ENCODE data around the gene SORCS2. TPM values are rescaled to one million over a fixed set of nuclear protein-coding genes. Genes with fewer than 3 reads are reported as not detected.

Gene SORCS2
- total RNA-seq, 4 donors from 2014 or later = 2.0 to 7.4 (median 3.6) TPM

- TF ChIP-seq EP300 (IDR thresholded peaks at IDR 0.05) = no peak
- TF ChIP-seq POLR2A (IDR thresholded peaks at IDR 0.05) = no peak
- TF ChIP-seq POLR2AphosphoS5 (IDR thresholded peaks at IDR 0.05) = no peak
- TF ChIP-seq CTCF (IDR thresholded peaks at IDR 0.05) = no peak
- Histone ChIP-seq H3K36me3 (peaks cover 0 to 49% of the 10 kb centered on the region in 2 donors), H3K9me3 (no peaks in the 10 kb centered on the region), H3K27me3 (no peaks in the 10 kb centered on the region), H3K4me1 (peaks cover 0 to 52% (median 20%) of the 10 kb centered on the region in 3 donors), H3K27ac (peak overlapping the region in 1 of 4 donors; percentile 1), H3K4me3 (no peak overlapping the region)
- WGBS, 2 donors (ENCODE audit: low coverage in 1 of 2) = 100% methylated on average over 1 of the region's 14 CpGs; no CpG with 5 or more reads in 1 of the 2 donors
- no peak for ATAC-seq
Measured at GRCh38 chr4:7784131-7784870, 592.0 kb downstream of the SORCS2 start.

GRCh38 chr4:7785017-7785416 lies 592.7 kb downstream of the SORCS2 start:
- H3K36me3 ChIP-seq = peaks cover 0 to 49% of the 10 kb centered on the region in 2 donors
- H3K27me3 ChIP-seq = no peaks in the 10 kb centered on the region
- TF ChIP-seq POLR2AphosphoS5 (IDR thresholded peaks at IDR 0.05) (no peak), POLR2A (IDR thresholded peaks at IDR 0.05) (no peak)
- peaks cover 0 to 52% (median 26%) of the 10 kb centered on the region in 3 donors for H3K4me1 ChIP-seq
- H3K4me3 ChIP-seq = no peak overlapping the region
- ATAC-seq = no peak
- WGBS, 2 donors (ENCODE audit: low coverage in 1 of 2) = 88 to 100% methylated on average over 1 to 11 of the region's 11 CpGs
- H3K9me3 ChIP-seq = no peaks in the 10 kb centered on the region
- no peak overlapping the region for H3K27ac ChIP-seq

- Histone ChIP-seq H3K27ac (no peak overlapping the region), H3K27me3 (no peaks in the 10 kb centered on the region), H3K9me3 (no peaks in the 10 kb centered on the region), H3K36me3 (peaks cover 0 to 49% of the 10 kb centered on the region in 2 donors), H3K4me3 (no peak overlapping the region), H3K4me1 (peaks cover 4 to 53% (median 29%) of the 10 kb centered on the region in 3 donors)
- ATAC-seq = no peak
- no peak for TF ChIP-seq CTCF (IDR thresholded peaks at IDR 0.05)
- TF ChIP-seq POLR2AphosphoS5 (IDR thresholded peaks at IDR 0.05) = no peak
- no peak for TF ChIP-seq EP300 (IDR thresholded peaks at IDR 0.05)
- TF ChIP-seq POLR2A (IDR thresholded peaks at IDR 0.05) = no peak
- 93 to 100% methylated on average over 1 to 7 of the region's 10 CpGs for WGBS, 2 donors (ENCODE audit: low coverage in 1 of 2)
Measured at GRCh38 chr4:7786040-7786439, 593.7 kb downstream of the SORCS2 start.

GRCh38 chr4:7786517-7786916 lies 594.2 kb downstream of the SORCS2 start:
- no peak for TF ChIP-seq EP300 (IDR thresholded peaks at IDR 0.05)
- no peak for TF ChIP-seq POLR2AphosphoS5 (IDR thresholded peaks at IDR 0.05)
- no peak for TF ChIP-seq CTCF (IDR thresholded peaks at IDR 0.05)
- no peak for TF ChIP-seq POLR2A (IDR thresholded peaks at IDR 0.05)
- ATAC-seq = no peak
- no peaks in the 10 kb centered on the region for H3K9me3 ChIP-seq
- WGBS, 2 donors (ENCODE audit: low coverage in 1 of 2) = 90 to 92% methylated on average over 10 of the region's 10 CpGs
- no peak overlapping the region for H3K27ac ChIP-seq
- peaks cover 4 to 53% (median 28%) of the 10 kb centered on the region in 3 donors for H3K4me1 ChIP-seq
- H3K27me3 ChIP-seq = no peaks in the 10 kb centered on the region
- H3K36me3 ChIP-seq = peaks cover 0 to 49% of the 10 kb centered on the region in 2 donors
- no peak overlapping the region for H3K4me3 ChIP-seq

- Histone ChIP-seq H3K4me3 (no peak overlapping the region), H3K27ac (no peak overlapping the region), H3K9me3 (no peaks in the 10 kb centered on the region), H3K4me1 (peaks cover 4 to 49% (median 23%) of the 10 kb centered on the region in 3 donors), H3K36me3 (peaks cover 0 to 54% of the 10 kb centered on the region in 2 donors), H3K27me3 (no peaks in the 10 kb centered on the region)
- TF ChIP-seq POLR2A (IDR thresholded peaks at IDR 0.05) (no peak), EP300 (IDR thresholded peaks at IDR 0.05) (no peak), CTCF (IDR thresholded peaks at IDR 0.05) (no peak), POLR2AphosphoS5 (IDR thresholded peaks at IDR 0.05) (no peak)
- ATAC-seq = no peak
- WGBS, 2 donors (ENCODE audit: low coverage in 1 of 2) = 87 to 98% methylated on average over 10 to 14 of the region's 15 CpGs
Measured at GRCh38 chr4:7787067-7787466, 594.7 kb downstream of the SORCS2 start.
